SK-N-SH (cell line): ENCODE data around the gene MMRN1.

Experiments
- CTCF ChIP-seq: fragments of 200-600 bp; sonication (generic); IDR thresholded peaks from 2 replicates; pipeline ENCODE4 v1.6.1; 2017; ENCODE audit warnings: antibody characterized with exemption, mild to moderate bottlenecking, moderate library complexity
- ELF1 ChIP-seq: IDR thresholded peaks from 2 replicates; pipeline ENCODE4 v1.4.0; 2012
- FOXM1 ChIP-seq: IDR thresholded peaks from 2 replicates; pipeline ENCODE4 v1.4.0; 2012; ENCODE audit warnings: low read depth, mild to moderate bottlenecking
- GATA2 ChIP-seq: sonication (generic); formaldehyde crosslinking; IDR thresholded peaks from 2 replicates; pipeline ENCODE4 v1.5.0; 2020; ENCODE audit warnings: mild to moderate bottlenecking, missing genetic modification reagents
- MXI1 ChIP-seq: IDR thresholded peaks from 2 replicates; pipeline ENCODE4 v1.6.1; 2012; ENCODE audit warnings: mild to moderate bottlenecking, low read depth, low read length, improper control_type of control experiment
- NFIC ChIP-seq: IDR thresholded peaks from 2 replicates; pipeline ENCODE4 v1.4.0; 2012; ENCODE audit warnings: borderline replicate concordance
- RCOR1 ChIP-seq: fragments of 150-350 bp; IDR thresholded peaks from 2 replicates; pipeline ENCODE4 v1.6.1; 2017; ENCODE audit warnings: antibody characterized with exemption, low read length
- REST ChIP-seq: IDR thresholded peaks from 2 replicates; pipeline ENCODE4 v1.6.1; 2012; ENCODE audit warnings: mild to moderate bottlenecking, low read depth, low read length, moderate library complexity
- SMC3 ChIP-seq: IDR thresholded peaks from 2 replicates; pipeline ENCODE4 v1.6.1; 2012; ENCODE audit warnings: low read depth, low read length, improper control_type of control experiment
- USF2 ChIP-seq: fragments of 150-350 bp; IDR thresholded peaks from 2 replicates; pipeline ENCODE4 v1.6.1; 2017; ENCODE audit warnings: antibody characterized with exemption, low read length, low read depth, borderline replicate concordance
- ZBTB33 ChIP-seq: IDR thresholded peaks from 2 replicates; pipeline ENCODE4 v1.4.0; 2012; ENCODE audit warnings: low read depth, borderline replicate concordance

- no peak for TF ChIP-seq FOXM1
- no peak for TF ChIP-seq NFIC
- TF ChIP-seq CTCF: no peak
- no peak for TF ChIP-seq MXI1
- TF ChIP-seq RCOR1: no peak
- TF ChIP-seq ELF1: no peak
- TF ChIP-seq ZBTB33: no peak
- TF ChIP-seq USF2: no peak
- no peak for TF ChIP-seq REST
- no peak for TF ChIP-seq GATA2 (CRISPR knock-in tag)
- no peak for TF ChIP-seq SMC3
These were observed 11.7 kb downstream of the MMRN1 start for GRCh38 chr4:89906316-89906715.
